LNCaP clone FGC (cell line): Measurements from ENCODE around the gene PADI1.
A peak's percentile ranks its signal among the peaks of the same experiment; 100 is the strongest.
"Not testable (repeated sequence)": the region's sequence is repeated elsewhere in the genome, so short reads cannot be mapped to it uniquely, and the experiment has no call there.

ENCODE experiments used
- DNase-seq: peaks from one replicate; pipeline ENCODE4 v3.0.0-alpha.2; 2011; ENCODE audit warnings: low read depth
- H3K4me3 ChIP-seq: 2 replicates; pipeline ENCODE4 v1.5.1; 2011; ENCODE audit warnings: mild to moderate bottlenecking, low read depth, low read length, control low read depth
- TF ChIP-seq, protein P1 (sequence below): IDR thresholded peaks from 2 replicates; pipeline ENCODE4 v1.5.1; 2012; ENCODE audit warnings: mild to moderate bottlenecking; ENCODE audit not compliant: control insufficient read depth, insufficient read depth; ENCODE audit errors: extremely low read depth

PADI1 gene

GRCh38 chr1:17239420-17239819 lies 34.5 kb downstream of the PADI1 start:
- peak; percentile 52 for DNase-seq
- TF ChIP-seq, protein P1, sequence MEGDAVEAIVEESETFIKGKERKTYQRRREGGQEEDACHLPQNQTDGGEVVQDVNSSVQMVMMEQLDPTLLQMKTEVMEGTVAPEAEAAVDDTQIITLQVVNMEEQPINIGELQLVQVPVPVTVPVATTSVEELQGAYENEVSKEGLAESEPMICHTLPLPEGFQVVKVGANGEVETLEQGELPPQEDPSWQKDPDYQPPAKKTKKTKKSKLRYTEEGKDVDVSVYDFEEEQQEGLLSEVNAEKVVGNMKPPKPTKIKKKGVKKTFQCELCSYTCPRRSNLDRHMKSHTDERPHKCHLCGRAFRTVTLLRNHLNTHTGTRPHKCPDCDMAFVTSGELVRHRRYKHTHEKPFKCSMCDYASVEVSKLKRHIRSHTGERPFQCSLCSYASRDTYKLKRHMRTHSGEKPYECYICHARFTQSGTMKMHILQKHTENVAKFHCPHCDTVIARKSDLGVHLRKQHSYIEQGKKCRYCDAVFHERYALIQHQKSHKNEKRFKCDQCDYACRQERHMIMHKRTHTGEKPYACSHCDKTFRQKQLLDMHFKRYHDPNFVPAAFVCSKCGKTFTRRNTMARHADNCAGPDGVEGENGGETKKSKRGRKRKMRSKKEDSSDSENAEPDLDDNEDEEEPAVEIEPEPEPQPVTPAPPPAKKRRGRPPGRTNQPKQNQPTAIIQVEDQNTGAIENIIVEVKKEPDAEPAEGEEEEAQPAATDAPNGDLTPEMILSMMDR, result no peak
- H3K4me3 ChIP-seq, result no peak overlapping the region

DNA sequence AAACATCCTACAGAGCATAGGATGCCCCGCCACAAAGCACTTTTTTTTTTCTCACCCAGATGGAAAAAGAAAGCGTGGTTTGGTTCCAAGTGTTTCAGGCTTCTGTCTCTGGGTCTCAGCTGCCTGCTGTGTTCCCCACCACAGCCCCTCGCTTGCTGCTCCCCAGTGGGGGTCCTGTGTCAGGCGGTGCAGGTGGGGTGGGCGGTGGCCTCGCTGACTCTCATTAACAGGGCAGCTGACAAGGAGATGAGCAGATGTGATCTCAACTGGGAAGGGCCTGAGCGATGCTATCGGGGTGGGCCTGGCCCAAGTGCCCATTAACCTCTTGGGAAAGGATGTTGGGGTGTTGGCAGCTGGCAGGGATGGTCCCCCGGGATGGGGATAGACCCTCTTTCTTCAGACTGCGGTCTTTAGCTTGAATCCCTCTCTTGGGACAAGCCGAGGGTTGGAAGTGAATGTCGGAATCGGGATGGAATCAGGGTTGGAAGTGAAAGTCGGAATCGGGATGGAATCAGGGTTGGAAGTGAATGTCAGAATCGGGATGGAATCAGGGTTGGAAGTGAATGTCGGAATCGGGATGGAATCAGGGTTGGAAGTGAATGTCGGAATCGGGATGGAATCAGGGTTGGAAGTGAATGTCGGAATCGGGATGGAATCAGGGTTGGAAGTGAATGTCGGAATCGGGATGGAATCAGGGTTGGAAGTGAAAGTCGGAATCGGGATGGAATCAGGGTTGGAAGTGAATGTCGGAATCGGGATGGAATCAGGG lies 36.3 kb downstream of the PADI1 start:
- not testable (repeated sequence) for DNase-seq, H3K4me3 ChIP-seq

DNA sequence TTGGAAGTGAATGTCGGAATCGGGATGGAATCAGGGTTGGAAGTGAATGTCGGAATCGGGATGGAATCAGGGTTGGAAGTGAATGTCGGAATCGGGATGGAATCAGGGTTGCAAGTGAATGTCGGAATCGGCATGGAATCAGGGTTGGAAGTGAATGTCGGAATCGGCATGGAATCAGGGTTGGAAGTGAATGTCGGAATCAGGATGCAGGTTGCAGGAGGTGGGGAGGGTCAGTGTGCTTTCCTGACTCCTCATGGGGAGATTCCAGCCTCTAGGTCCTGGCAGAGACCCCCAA lies 36.8 kb downstream of the PADI1 start:
- DNase-seq, H3K4me3 ChIP-seq: not testable (repeated sequence)

DNA sequence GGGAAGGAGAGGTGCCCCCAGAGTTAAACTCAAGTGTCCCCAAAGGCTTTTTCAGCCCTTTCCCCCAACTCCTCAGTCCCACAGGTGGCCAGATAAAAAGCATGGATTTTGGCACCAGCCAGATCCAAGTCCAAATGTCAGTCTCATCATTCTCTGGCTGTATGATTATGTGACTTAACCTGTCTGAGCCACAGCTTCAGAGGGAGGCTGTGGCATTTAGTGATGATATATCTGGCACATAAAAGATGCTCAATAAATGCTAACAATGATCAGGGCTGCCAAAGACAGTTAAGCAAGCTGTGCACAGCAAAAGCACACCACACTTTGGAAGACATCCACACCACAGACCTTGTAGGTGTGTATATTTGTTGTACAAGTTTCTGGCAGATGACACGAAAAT lies 38.3 kb downstream of the PADI1 start:
- TF ChIP-seq, protein P1, result no peak
- no peak overlapping the region for H3K4me3 ChIP-seq
- DNase-seq, result no peak

- DNase-seq, result no peak
- TF ChIP-seq, protein P1, result no peak
- H3K4me3 ChIP-seq, result no peak overlapping the region
These were observed 40.2 kb downstream of the PADI1 start for GRCh38 chr1:17244821-17245740.

GRCh38 chr1:17245816-17246325 lies 40.9 kb downstream of the PADI1 start:
- no peak overlapping the region for H3K4me3 ChIP-seq
- DNase-seq, result no peak
- TF ChIP-seq, protein P1, result no peak

DNA sequence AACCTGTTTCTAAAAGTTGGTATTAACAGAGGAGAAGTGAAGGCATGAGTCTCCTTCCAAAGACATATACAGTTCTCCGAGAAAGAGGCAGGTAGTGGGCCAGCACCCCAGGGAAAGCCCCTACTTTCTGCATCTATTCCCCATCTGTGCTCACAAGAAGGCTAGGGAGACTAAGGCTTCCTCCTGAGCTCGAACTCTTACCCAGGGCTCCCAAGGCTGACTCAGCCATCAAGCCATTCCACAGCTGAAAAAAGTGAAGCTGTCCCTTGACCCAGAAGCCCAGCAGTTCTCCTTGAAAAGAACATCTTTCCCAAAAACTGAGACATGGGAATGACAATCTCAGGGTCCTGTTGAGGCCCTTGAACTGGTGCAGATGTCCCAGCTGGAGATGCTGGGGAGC lies 42.0 kb downstream of the PADI1 start:
- TF ChIP-seq, protein P1, result no peak
- DNase-seq, result no peak
- H3K4me3 ChIP-seq, result no peak overlapping the region
